Breast epithelium (tissue), 3 donors: ENCODE data around the gene EFNB2.

Experiments used
- CTCF ChIP-seq, 3 donors: fragments of 450-650 bp; IDR thresholded peaks; one replicate each; pipeline ENCODE4 v1.5.1; 2016 to 2017; ENCODE audit warnings: antibody characterized with exemption in 3 of 3, mild to moderate bottlenecking in 3 of 3, moderate library complexity in 3 of 3
- POLR2A ChIP-seq: fragments of 450-650 bp; IDR thresholded peaks from one replicate; pipeline ENCODE4 v1.6.1; 2016; ENCODE audit warnings: antibody characterized with exemption, mild to moderate bottlenecking, moderate library complexity
- POLR2AphosphoS5 ChIP-seq, 3 donors: sonication (generic); formaldehyde crosslinking; IDR thresholded peaks; one replicate each; pipeline ENCODE4 v1.6.1; 2017; ENCODE audit warnings: antibody characterized with exemption in 3 of 3

- TF ChIP-seq POLR2A (no peak), CTCF (IDR thresholded peaks at IDR 0.05) (no peak), POLR2AphosphoS5 (IDR thresholded peaks at IDR 0.05) (no peak)
Measured at GRCh38 chr13:106548064-106548696, 12.7 kb upstream of the EFNB2 start.
